ENCODE results near the gene SVEP1.

SVEP1 gene

DNA sequence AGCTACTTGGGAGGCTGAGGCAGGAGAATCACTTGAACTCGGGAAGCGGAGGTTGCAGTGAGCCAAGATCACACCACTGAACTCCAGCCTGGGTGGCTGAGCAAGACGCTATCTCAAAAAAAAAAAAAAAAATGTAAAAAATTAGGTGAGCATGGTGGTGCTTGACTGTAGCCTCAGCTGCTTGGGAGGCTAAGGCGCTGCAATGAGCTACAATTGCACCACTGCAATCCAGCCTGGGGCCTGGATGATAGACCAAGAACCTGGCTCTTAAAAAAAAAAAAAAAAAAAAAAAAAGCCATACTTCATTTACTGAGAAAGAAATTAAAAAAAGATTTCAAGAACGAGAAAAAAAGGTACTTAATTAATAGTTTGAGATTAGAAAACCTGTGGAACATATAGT lies 62.1 kb downstream of the SVEP1 start:
- FAIRE-seq, result no peak

DNA sequence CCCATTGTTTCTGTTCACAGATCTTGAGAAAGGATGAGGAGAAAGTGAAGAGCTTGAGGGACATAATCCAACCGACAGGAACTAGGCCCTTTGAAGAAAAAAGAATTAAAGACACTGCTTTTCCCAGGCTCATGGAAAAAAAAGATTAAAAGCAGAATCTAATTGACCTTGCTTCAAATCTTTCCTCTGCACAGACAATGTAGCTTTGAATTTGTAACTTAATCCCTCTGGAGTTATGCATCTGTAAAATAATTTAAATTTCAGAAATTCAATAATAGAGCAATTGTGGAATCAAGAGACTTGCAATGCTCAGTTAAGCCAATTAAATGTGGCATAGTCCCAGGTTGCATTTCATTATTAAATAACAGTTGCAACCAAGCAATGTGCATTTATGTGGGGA lies 64.6 kb downstream of the SVEP1 start:
- FAIRE-seq, result no peak

DNA sequence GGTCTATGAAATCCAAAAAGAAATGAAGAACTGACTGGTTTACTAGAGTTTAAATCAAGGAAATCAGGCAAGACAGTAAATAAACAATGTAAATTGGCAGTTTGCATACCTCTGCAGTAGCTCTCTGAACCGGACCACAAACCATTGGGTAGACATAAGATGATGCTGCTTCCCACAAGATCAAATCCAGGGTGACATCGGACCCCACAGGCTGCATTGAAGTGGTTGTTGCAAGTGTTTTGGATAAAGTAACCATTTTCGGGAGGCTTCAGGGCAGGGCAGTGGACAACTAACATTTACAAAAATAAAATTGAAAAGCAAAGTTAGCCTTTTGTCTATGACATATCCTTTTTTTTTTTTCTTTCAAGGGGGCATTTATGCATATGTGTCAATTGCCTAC lies 66.7 kb downstream of the SVEP1 start:
- FAIRE-seq, result no peak

DNA sequence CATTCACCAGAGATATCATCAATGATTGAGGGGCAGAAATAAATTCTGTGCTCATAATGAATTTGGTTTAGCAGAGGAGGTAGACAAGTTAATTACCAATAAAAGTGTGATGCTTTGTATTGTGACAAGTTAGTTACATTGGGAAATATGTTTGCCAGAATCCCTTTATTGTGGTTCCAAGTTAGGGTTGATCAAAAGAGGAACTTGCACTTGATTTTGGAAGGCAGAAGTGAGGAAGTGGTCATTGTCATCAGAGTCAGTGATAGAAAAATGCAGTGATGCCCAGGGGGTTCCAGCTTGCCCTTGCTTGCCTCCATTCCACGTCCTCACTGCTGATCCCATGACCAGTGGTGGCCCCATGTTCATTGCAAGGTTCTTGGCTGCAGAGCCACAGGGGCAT lies 69.7 kb downstream of the SVEP1 start:
- no peak for FAIRE-seq

DNA sequence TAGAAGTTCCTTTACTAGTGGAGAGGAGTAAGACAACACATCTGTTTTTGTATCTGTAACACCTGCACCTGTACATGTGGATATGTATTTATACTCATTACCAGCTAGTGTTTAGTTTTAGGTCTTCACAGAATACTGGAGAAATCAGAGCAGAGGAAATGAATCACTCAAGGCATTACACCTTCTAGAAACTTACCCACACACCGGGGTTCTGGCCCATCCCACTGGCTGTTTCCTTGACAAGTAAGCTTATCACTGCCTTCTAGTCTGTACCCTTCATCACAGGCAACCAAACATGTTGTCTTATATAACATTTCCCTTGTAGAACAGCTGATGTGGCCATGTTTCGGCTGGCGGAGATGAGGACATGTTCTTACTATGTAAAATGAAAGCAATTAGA lies 76.7 kb downstream of the SVEP1 start:
- no peak for FAIRE-seq

DNA sequence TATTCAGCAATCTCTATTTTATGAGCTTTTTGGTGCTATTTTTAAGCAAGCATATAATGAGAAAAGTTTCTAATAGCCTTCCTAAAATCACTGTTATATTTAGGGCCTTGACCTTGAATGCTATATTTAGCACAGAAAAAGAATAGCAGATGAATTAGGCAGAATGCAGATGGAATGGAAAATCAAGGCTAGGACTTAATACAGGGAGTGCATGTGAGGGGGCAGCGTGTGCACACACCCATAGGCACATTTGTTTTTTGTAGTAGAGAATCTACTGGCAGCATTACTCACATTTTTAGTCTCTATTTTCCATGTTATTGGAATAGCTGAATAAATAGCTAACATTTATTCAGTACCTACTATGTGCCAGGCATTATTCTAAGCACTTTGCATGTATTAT lies 79.9 kb downstream of the SVEP1 start:
- FAIRE-seq, result no peak

DNA sequence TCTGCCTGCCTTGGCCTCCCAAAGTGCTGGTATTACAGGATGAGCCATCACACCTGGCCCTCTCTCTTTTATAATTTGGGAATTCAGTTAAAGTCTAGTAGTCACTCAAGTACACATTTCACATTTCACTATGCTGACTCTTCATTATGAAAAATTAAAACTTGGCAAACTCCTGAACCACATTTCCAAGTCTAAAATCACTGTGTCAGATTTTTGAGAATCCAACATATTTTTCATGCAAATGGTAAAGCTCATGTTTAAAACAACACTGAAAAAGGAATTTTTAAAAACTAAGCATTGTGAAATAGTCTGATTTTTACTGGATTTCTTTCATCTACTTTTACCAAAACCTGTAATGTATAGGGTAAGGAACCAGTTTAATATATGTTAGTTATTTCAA lies 92.3 kb downstream of the SVEP1 start:
- FAIRE-seq, result no peak

DNA sequence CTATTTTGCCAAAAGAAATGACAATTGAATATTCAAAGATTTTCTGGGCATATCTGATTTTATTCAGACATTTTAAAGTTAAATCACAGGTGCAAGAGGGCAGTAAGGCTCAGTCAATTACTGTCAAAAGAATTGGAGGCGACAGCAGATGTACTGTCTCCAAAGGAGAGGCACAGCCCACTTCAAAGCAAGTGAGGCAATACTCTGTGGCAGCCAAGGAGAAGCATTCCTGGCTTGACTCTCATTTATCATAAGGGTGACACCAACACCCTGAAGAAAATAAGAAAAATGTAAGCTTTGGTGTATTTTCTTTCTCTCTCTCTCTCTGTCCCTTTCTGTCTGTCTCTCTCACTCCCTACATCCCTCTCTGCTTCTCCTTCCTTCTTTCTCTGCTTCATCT lies 93.3 kb downstream of the SVEP1 start:
- FAIRE-seq, result no peak

DNA sequence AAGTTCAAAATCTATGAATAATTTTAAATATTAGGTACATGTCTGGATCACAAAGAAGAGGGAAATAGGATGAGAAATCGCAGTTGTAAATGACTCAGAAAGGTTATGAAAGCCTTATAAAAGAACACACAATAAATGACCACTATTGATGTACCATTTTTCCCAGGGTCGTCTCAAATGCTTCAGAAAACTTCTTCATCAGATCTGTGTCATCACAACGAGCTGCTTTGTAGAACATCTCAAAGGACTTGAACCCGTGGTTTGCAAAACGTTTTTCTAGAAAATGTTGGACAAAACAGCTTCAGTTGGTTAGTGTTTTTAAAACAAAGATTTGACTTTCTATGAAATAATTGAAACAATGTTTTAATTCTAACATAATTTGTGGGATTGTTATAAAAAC lies 100.1 kb downstream of the SVEP1 start:
- no peak for FAIRE-seq

DNA sequence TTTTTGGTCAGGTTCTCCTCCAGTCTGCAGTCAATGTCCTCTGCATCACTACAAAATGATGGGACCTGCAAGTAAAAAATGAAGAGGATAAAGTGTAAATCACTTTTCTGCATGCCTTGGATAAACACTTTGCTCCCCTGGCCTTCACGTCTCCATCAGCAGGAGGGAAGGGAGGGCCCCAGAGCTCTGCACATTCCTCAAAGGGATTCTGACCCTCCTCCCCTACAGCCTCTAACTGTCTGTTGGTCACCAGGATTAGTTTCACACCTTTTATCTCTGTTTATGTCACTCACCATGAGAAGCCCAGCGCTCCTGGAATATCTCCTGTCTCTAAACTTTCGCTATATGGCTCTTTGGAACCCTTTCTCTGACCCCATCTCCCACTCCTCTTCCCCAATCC lies 103.3 kb downstream of the SVEP1 start:
- no peak for FAIRE-seq

DNA sequence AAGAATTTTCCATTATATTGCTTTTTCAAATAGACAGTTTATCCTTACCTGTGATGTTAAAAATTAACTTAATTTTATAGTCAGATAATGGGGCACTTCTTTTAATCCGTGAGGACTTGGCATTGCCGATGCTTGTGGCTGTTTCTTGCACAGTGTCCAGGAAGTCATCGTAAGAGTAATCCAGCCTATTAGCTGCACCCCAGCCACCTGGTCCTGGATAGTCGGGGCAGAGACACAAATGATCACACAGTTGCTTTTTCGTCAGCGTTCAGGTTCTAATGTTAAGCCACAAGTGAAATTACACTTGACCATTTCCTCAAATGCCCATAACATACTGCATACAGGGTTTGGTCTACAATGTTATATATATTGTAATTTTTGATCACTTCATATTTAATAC lies 107.4 kb downstream of the SVEP1 start:
- FAIRE-seq, result no peak

DNA sequence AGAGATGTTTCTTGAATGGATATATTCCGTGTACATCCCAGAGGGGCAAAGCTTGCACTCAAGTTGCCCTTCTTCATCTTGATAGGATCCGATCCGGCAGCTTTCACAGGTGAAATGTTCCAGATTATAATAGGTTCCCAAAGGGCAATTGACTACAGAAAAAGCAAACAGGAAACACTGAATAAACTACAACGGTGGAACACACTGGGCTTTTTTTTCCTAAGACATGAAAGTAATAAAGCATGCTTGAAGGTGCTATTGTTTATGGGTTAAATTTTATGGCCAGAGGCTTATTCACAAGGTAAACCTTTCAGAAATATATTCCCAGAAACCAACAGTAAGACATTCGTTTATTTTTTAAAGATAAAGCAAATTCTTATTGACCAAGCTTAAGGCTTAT lies 110.6 kb downstream of the SVEP1 start:
- no peak for FAIRE-seq

DNA sequence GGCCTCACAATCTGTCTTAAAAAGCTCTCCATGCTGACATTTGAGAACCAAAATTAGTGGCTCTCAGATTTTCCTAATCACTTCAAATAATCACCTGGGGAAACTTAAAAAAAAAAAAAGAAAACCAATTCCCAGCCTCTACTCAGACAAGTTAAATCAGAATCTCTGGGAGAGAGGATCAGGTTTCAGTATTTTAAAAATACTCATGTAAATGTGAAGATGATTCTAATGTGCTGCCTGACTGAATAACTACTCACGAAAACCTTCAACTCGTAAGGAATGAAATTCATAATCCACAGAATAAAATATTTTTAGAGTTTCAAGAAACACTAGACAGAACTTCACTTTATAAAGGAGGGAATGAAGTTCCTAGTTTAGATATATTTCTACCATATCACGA lies 114.4 kb downstream of the SVEP1 start:
- FAIRE-seq, result no peak

DNA sequence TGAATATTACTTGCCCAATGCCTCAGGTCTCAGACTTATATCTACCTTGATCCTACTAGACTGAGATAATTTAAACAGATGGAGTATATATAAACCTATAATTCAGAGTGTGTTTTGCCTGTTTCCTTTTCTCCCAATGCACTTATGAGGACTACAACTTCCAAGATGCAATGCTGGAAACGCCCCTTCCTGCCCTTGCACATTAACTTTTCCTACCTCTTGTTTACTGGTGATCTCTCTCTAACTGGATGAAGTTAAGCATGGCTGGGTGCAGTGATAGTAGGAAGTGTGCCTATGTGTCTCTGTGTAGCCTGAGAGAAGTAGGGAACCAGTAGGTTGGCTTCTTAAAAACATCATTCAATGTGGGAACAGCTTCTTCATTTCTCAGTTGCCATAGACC lies 115.2 kb downstream of the SVEP1 start:
- FAIRE-seq, result no peak

DNA sequence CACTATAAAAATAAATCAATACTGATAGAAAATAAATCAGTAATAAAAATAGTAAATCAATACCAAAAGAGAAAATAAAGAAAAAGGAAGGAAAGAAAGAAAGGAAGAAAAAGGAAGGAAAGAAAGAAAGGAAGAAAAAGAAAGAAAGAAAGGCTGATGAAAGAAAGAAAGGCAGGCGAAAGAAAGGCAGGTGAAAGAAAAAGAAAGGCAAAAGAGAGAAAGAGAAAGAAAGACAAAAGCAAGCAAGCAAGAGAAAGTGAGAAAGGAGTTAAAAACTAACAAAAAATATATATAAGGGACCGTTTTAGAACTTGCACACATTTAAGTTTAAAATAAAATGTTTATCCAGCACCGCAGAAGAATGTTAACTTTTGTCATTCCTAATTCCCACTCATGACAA lies 116.0 kb downstream of the SVEP1 start:
- FAIRE-seq, result no peak

DNA sequence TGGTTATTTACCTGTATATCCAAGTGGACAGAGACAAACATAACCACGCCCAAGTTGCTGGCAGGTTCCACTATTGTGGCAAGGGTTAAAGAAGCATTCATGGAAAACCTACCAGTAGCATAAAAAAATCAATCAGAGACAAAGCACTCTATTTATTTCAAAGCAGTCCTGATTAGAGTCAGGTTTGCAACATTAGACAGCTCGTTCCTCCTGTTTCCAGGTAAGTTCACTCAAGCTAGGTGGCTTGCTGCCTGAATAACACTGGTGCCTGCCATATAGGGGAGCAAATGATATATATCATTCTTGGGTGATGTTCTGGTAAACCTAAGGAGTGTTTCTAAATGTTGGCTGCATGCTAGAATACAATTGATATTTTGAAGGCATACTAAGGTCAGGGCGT lies 122.3 kb downstream of the SVEP1 start:
- FAIRE-seq, result no peak

DNA sequence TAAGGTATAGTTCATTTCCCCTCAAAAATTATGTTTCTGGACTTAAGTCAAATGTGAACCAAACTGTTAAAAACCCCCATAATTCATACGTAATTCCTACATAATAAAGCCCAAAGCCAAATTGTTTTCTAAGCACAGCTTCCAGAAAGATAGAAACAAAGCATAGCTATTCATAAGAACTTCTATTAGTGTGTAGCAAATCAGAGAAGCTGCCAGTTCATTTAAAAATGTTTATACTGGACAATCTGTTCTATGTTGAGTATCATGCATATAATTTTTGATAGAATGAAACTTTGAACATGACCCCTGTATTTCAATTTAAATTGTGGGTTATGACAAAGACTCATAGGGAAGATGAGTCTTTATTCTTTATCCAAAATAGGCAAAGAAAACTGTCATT lies 122.9 kb downstream of the SVEP1 start:
- FAIRE-seq, result no peak

DNA sequence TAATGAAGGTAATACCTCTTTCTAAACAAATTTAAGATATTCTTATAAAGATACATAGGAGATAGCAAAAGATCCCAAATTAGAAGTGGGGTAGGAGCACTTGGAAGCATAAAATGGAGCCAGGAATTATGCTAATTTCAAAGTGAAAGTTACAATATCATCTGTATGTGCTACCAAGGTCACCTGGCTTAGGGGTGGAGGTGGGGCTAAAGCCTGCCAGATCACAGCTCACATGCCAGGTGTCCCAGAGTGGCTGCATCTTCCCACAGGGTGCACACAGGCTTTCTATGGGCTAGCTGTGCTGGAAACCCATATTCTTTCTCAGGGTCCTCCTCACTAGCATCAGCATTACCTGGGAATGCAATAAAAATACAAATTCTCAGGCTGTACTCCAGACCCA lies 123.7 kb downstream of the SVEP1 start:
- FAIRE-seq, result no peak

DNA sequence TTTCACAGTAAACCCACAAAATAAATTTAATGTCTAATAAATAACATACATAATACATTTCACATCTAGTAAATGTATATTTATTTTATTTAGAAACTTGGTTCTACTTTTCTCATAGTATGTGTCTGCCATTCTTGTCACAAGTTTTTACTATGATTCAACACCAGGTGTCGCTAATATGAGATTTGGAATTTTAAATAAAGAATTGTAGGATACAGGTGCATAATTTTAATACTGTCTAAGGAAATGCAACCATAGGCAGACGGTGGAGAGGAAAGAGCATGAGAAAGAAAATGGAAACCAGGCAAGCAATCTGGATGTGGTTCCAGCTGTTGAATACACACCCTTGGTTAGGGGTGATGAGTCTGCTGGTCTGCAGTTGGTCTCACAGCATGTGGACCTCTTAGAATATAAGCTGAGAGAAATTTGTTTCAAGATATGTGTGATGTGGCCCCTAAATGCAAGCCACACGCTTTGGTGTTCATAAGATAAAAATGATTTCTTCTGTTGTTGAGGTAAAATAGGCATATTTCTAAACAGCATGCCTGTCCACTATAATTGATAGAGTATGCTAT lies 127.2 kb downstream of the SVEP1 start:
- peak; percentile 89 for FAIRE-seq

DNA sequence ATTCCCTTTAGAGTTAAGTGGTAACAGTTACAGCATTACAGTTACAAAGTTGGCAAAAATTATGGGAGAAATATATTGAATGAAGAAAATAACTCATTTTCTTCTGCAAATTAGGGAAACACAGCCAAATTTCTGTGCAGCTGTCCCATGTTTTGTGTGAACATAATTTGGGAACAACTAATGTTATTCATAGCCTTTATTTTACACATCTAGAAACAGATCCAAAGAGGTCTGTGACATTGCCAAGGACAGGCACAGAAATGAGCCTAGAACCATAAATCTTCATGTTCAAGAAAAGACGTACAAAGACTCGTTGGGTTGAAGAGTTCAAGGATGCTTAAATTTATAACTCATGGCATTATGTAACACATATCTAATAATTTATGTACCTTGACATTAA lies 127.8 kb downstream of the SVEP1 start:
- no peak for FAIRE-seq

DNA sequence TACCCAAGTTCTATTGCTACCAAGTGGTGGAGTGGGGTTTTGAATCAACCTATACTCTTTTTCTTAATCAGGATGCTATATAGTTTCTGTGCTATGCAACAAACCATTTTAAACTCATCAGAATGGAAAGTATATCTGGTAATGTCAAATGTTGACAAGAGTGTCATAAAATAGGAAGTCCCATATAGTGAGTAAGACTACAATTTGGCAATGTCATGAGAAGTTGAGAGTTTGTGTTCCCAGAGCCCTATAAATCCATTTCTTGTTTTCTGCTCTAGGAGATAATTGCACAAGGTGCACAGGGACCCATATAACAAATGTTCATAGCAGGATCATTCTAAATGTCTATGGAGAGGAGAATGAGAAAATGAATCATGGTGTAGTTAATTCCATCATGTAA lies 132.1 kb downstream of the SVEP1 start:
- FAIRE-seq, result no peak

DNA sequence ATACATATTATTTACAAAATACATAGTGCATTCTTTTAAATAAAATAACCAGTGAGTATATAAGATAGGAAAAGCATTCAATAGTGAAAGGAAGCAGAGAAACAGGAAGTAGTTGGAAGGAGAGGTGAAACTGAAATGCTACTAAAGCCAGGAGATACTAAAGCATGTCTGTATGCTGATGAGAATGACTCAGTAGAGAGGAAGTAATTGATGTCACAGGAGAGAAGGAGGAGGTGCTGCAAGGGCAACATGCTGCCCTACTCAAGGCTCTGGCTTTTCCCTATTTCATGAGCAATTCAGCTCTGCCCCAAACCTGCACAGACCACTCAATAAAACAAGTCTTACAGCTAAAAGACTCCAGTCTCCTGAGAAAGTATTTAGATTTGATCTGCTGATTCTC lies 133.4 kb downstream of the SVEP1 start:
- no peak for FAIRE-seq

DNA sequence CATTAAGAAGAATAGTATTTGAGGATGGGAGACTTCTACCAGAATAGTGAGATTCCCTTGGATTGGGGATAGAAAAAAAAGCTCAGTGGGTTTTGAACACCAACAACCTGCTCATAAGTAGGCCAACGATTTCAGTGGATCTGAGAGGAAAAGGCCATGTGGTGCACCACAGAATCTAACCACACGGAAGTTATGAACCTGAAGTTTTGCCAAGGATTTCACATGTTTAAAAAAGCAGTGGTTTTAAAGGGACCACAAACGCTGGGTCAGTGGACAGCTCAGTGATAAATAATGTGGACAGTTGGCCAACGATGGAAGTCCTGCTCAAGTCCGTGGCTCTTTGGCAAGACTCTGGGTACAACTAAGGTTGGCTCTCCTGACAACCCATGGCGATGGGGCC lies 134.6 kb downstream of the SVEP1 start:
- no peak for FAIRE-seq

DNA sequence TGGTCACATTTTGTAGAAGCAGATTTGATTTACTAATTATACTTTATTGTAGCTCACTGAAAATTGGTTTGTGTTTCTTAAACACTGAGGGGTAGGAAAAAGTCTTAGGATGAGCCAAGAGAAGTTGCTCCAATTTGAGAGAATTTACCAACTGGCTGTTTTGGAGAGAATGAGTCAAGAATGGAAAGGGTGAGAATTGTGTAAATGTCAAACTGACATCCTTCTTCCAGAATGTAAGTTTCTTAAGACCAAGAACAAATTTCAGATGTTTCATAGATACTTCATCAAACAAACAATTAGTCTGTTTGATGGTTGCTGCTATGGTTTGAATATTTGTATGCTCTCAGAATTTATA lies 135.7 kb downstream of the SVEP1 start:
- no peak for FAIRE-seq

DNA sequence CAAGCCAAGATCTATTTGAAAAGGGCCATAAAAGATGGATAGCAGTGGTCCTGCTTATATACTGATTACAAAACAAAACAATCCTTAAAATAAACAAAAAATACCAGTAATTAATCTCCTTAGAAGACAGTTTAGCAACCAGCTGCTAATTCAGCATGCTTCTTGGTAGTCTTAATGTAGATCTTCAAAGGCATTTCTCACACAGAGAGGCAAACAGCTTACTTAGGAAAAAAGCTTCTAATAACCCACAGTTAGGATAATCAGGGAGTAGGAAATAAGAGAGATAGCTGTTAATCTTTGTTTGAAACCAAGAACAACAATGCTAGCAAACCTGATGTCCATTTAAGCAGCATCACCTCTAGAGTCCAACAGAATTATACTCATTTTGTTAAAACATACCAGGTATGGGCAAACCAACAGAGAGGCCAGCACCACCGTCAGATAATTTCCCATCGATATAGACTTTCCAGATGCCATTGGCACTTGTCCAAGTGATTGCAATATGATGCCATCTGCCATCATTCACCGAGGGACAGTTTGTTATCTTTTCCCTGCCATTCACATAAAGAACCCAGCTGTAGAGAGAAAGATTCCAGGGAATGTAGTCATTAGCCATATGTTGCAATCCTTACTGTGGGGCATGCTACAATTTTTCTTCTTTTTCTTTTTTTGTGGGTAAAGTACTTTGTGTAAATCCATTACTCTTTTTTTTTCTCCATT lies 136.2 kb downstream of the SVEP1 start:
- FAIRE-seq, result no peak

DNA sequence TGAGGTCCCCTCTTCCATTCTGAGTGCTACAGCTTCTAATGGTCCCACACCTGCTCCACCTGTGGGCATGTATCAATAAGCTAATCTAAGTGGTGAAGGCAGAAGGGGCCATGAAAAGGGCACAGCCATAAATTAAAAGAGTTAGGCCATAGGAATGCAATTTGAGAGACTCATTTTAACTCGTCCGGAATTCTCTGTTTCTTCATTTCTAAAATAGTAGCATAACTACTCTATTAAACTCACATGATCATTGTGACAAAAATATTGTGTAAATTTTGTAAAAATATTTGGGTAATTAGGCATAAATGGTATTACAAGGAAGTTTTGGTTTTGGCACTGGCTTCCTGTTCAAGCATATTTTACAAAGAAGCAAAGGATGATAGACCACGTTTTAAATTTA lies 138.7 kb downstream of the SVEP1 start:
- FAIRE-seq, result no peak

Measured in G401.6 (cell line).